MM.1S (cell line): Measurements from ENCODE around the gene CRADD.

Experiments used
- DNase-seq: peaks from one replicate; pipeline ENCODE4 v3.0.0-alpha.2; 2015
- H2AFZ ChIP-seq: fragments of 300-600 bp; sonication (generic); 2 replicates; pipeline ENCODE4 v1.6.0; 2016; ENCODE audit warnings: antibody characterized with exemption, low read length
- H3F3A ChIP-seq: fragments of 300-600 bp; sonication (generic); 2 replicates; pipeline ENCODE4 v1.6.1; 2016; ENCODE audit warnings: mild to moderate bottlenecking, antibody characterized with exemption, low read length, moderate library complexity, mixed read lengths; ENCODE audit not compliant: insufficient read depth
- H3K27ac ChIP-seq: fragments of 300-600 bp; sonication (generic); 2 replicates; pipeline ENCODE4 v1.5.1; 2016; ENCODE audit warnings: mild to moderate bottlenecking, low read length
- H3K27me3 ChIP-seq: fragments of 300-600 bp; sonication (generic); replicated peaks from 2 replicates; pipeline ENCODE4 v1.6.0; 2016; ENCODE audit warnings: low read length; ENCODE audit not compliant: insufficient read depth
- H3K36me3 ChIP-seq: fragments of 300-600 bp; sonication (generic); replicated peaks from 2 replicates; pipeline ENCODE4 v1.6.1; 2016; ENCODE audit warnings: mild to moderate bottlenecking, low read length, mixed read lengths; ENCODE audit not compliant: insufficient read depth
- H3K4me1 ChIP-seq: fragments of 300-600 bp; sonication (generic); 2 replicates; pipeline ENCODE4 v1.6.1; 2016; ENCODE audit warnings: low read length, mixed read lengths
- H3K4me2 ChIP-seq: fragments of 300-600 bp; sonication (generic); 2 replicates; pipeline ENCODE4 v1.6.0; 2016; ENCODE audit warnings: low read depth, low read length
- H3K4me3 ChIP-seq: fragments of 300-600 bp; sonication (generic); 2 replicates; pipeline ENCODE4 v1.5.1; 2016; ENCODE audit warnings: low read length, mixed read lengths
- H3K79me2 ChIP-seq: fragments of 300-600 bp; sonication (generic); 2 replicates; pipeline ENCODE4 v1.6.1; 2016; ENCODE audit warnings: mixed run types, low read length, mixed read lengths
- H3K9ac ChIP-seq: fragments of 300-600 bp; sonication (generic); 2 replicates; pipeline ENCODE4 v1.6.1; 2016; ENCODE audit warnings: low read length, mixed read lengths
- H3K9me2 ChIP-seq: fragments of 300-600 bp; sonication (generic); replicated peaks from 2 replicates; pipeline ENCODE4 v1.6.1; 2016; ENCODE audit warnings: mild to moderate bottlenecking, low read length, mixed read lengths; ENCODE audit not compliant: insufficient read depth
- H3K9me3 ChIP-seq: fragments of 300-600 bp; sonication (generic); replicated peaks from 2 replicates; pipeline ENCODE4 v1.6.1; 2016; ENCODE audit warnings: mild to moderate bottlenecking, low read length, mixed read lengths; ENCODE audit not compliant: insufficient read depth
- H4K20me1 ChIP-seq: fragments of 300-600 bp; sonication (generic); 2 replicates; pipeline ENCODE4 v1.6.1; 2016; ENCODE audit warnings: mild to moderate bottlenecking, low read length, moderate library complexity, mixed read lengths; ENCODE audit not compliant: insufficient read depth
- CTCF ChIP-seq: fragments of 300-600 bp; sonication (generic); IDR thresholded peaks from 2 replicates; pipeline ENCODE4 v1.5.1; 2016; ENCODE audit warnings: antibody characterized with exemption, low read length, mixed read lengths
- EZH2 ChIP-seq: fragments of 300-600 bp; sonication (generic); optimal IDR thresholded peaks from 2 replicates; pipeline ENCODE3; 2017; ENCODE audit warnings: low read depth, mild to moderate bottlenecking, antibody characterized with exemption, low read length, mixed read lengths
- EZH2phosphoT487 ChIP-seq: fragments of 300-600 bp; sonication (generic); IDR thresholded peaks from 2 replicates; pipeline ENCODE4 v1.6.1; 2018; ENCODE audit warnings: antibody characterized with exemption, low read length

Gene CRADD

GRCh38 chr12:93894391-93895088 lies 217.4 kb downstream of the CRADD start:
- Histone ChIP-seq H2AFZ (no peak overlapping the region), H3K4me3 (no peak overlapping the region), H3K9ac (no peak overlapping the region), H3F3A (no peaks in the 10 kb centered on the region), H3K36me3 (no peaks in the 10 kb centered on the region), H3K4me2 (no peak overlapping the region), H3K27me3 (no peaks in the 10 kb centered on the region), H3K79me2 (no peaks in the 10 kb centered on the region), H3K27ac (no peak overlapping the region), H3K9me2 (no peaks in the 10 kb centered on the region), H3K9me3 (no peaks in the 10 kb centered on the region), H3K4me1 (no peaks in the 10 kb centered on the region), H4K20me1 (no peaks in the 10 kb centered on the region)
- no peak for DNase-seq
- TF ChIP-seq EZH2phosphoT487: no peak
- TF ChIP-seq CTCF: no peak
- no peak for TF ChIP-seq EZH2

- H3K9me3 ChIP-seq: no peaks in the 10 kb centered on the region
- H3K9me2 ChIP-seq: no peaks in the 10 kb centered on the region
- H3K27me3 ChIP-seq: no peaks in the 10 kb centered on the region
- no peaks in the 10 kb centered on the region for H3F3A ChIP-seq
- DNase-seq: no peak
- no peak overlapping the region for H3K4me2 ChIP-seq
- no peak overlapping the region for H2AFZ ChIP-seq
- no peaks in the 10 kb centered on the region for H3K36me3 ChIP-seq
- no peaks in the 10 kb centered on the region for H4K20me1 ChIP-seq
- TF ChIP-seq EZH2phosphoT487 (no peak), EZH2 (no peak), CTCF (no peak)
- H3K79me2 ChIP-seq: no peaks in the 10 kb centered on the region
- H3K4me1 ChIP-seq: no peaks in the 10 kb centered on the region
- no peak overlapping the region for H3K27ac ChIP-seq
- H3K4me3 ChIP-seq: no peak overlapping the region
- no peak overlapping the region for H3K9ac ChIP-seq
Measured at GRCh38 chr12:93895089-93895445, 217.9 kb downstream of the CRADD start.

GRCh38 chr12:93896427-93896826 lies 219.3 kb downstream of the CRADD start:
- Histone ChIP-seq H3K27ac (no peak overlapping the region), H3K4me3 (no peak overlapping the region), H3K4me2 (no peak overlapping the region), H3K79me2 (no peaks in the 10 kb centered on the region), H3K9me3 (no peaks in the 10 kb centered on the region), H4K20me1 (no peaks in the 10 kb centered on the region), H3K27me3 (no peaks in the 10 kb centered on the region), H3F3A (no peaks in the 10 kb centered on the region), H2AFZ (no peak overlapping the region), H3K9me2 (no peaks in the 10 kb centered on the region), H3K4me1 (no peaks in the 10 kb centered on the region), H3K36me3 (no peaks in the 10 kb centered on the region), H3K9ac (no peak overlapping the region)
- TF ChIP-seq EZH2phosphoT487 (no peak), CTCF (no peak), EZH2 (no peak)
- DNase-seq: no peak
